HEK293T (cell line): ENCODE results near the gene DNAJC10.
"Not testable (repeated sequence)": the region's sequence is repeated elsewhere in the genome, so short reads cannot be mapped to it uniquely, and the experiment has no call there.

ENCODE experiments used
- ARNT ChIP-seq: fragments of 450-650 bp; IDR thresholded peaks from 2 replicates; pipeline ENCODE4 v1.6.1; 2017; ENCODE audit warnings: mild to moderate bottlenecking
- BHLHE40 ChIP-seq: fragments of 450-650 bp; IDR thresholded peaks from 2 replicates; pipeline ENCODE4 v1.6.1; 2016; ENCODE audit warnings: mild to moderate bottlenecking, moderate library complexity, borderline replicate concordance
- FOXA1 ChIP-seq: fragments of 450-650 bp; IDR thresholded peaks from 2 replicates; pipeline ENCODE4 v1.6.1; 2016; ENCODE audit warnings: mild to moderate bottlenecking
- FOXM1 ChIP-seq: fragments of 450-650 bp; IDR thresholded peaks from 2 replicates; pipeline ENCODE4 v1.6.1; 2017; ENCODE audit warnings: mild to moderate bottlenecking, borderline replicate concordance
- HDGF ChIP-seq: fragments of 450-650 bp; IDR thresholded peaks from 2 replicates; pipeline ENCODE4 v1.6.1; 2017; ENCODE audit warnings: antibody characterized with exemption, borderline replicate concordance
- LEF1 ChIP-seq: fragments of 450-650 bp; IDR thresholded peaks from 2 replicates; pipeline ENCODE4 v1.6.1; 2017; ENCODE audit warnings: mild to moderate bottlenecking, borderline replicate concordance
- SP1 ChIP-seq: fragments of 450-650 bp; IDR thresholded peaks from 2 replicates; pipeline ENCODE4 v1.6.1; 2017
- SUZ12 ChIP-seq: fragments of 450-650 bp; IDR thresholded peaks from 2 replicates; pipeline ENCODE4 v1.6.1; 2016; ENCODE audit warnings: mild to moderate bottlenecking
- TARDBP ChIP-seq: fragments of 450-650 bp; IDR thresholded peaks from 2 replicates; pipeline ENCODE4 v1.6.1; 2016
- ZNF384 ChIP-seq: fragments of 450-650 bp; IDR thresholded peaks from 2 replicates; pipeline ENCODE4 v1.6.1; 2016

DNA sequence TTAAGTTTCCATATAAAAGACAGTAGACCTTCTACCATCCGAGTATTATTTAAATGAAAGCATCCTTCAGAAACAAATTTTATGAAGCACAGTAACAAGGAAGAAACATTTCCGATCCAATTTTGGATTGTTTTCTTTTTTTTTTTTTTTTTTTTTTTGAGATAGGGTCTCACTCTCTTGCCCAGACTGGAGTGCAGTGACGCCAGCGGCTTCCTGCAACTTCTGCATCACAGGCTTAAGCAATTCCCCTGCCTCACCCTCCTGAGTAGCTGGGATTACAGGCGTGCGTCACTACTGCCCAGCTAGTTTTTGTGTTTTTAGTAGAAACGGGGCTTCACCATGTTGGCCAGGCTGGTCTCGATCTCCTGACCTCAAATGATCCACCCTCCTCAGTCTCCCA is 3.1 kb downstream of the DNAJC10 start:
- not testable (repeated sequence) for TF ChIP-seq FOXM1, FOXA1, TARDBP, LEF1, ARNT, BHLHE40, SP1, SUZ12, HDGF
- TF ChIP-seq ZNF384: peak; percentile 48; the same call in 1 of the 2 replicates
